Neutrophil (primary cell): ENCODE data around the gene UFSP1.

ENCODE experiments used
- H3K27ac ChIP-seq: fragments of 200-600 bp; sonication (generic); 2 replicates; pipeline ENCODE4 v1.5.1; 2016; ENCODE audit warnings: mild to moderate bottlenecking, moderate library complexity
- H3K27me3 ChIP-seq: fragments of 200-600 bp; sonication (generic); 2 replicates; pipeline ENCODE4 v1.6.0; 2016; ENCODE audit warnings: mild to moderate bottlenecking
- H3K36me3 ChIP-seq: fragments of 200-600 bp; sonication (generic); 2 replicates; pipeline ENCODE4 v1.5.1; 2017
- H3K4me1 ChIP-seq, 2 experiments: fragments of 200-600 bp in 1 of 2; sonication (generic) in 1 of 2; 1 replicate in 1 of 2; 2 replicates in 1 of 2; pipeline versions ENCODE4 v1.5.1 to v1.6.1; 2013 to 2016; ENCODE audit warnings: low read depth in 1 of 2, low read length in 1 of 2, mild to moderate bottlenecking in 1 of 2, moderate library complexity in 1 of 2; ENCODE audit not compliant: control insufficient read depth in 1 of 2, insufficient read depth in 1 of 2
- H3K4me3 ChIP-seq, 2 experiments: fragments of 200-600 bp in 1 of 2; sonication (generic) in 1 of 2; 1 replicate in 1 of 2; 2 replicates in 1 of 2; pipeline ENCODE4 v1.5.1; 2013 to 2016; ENCODE audit warnings: low read depth in 1 of 2, low read length in 1 of 2, mild to moderate bottlenecking in 1 of 2, moderate library complexity in 1 of 2
- H3K9me3 ChIP-seq: fragments of 200-600 bp; sonication (generic); 2 replicates; pipeline ENCODE4 v1.5.1; 2016
- TF ChIP-seq, protein P1 (sequence below): fragments of 200-600 bp; sonication (generic); IDR thresholded peaks from 2 replicates; pipeline ENCODE4 v1.5.1; 2016; ENCODE audit warnings: antibody characterized with exemption

Gene UFSP1

DNA sequence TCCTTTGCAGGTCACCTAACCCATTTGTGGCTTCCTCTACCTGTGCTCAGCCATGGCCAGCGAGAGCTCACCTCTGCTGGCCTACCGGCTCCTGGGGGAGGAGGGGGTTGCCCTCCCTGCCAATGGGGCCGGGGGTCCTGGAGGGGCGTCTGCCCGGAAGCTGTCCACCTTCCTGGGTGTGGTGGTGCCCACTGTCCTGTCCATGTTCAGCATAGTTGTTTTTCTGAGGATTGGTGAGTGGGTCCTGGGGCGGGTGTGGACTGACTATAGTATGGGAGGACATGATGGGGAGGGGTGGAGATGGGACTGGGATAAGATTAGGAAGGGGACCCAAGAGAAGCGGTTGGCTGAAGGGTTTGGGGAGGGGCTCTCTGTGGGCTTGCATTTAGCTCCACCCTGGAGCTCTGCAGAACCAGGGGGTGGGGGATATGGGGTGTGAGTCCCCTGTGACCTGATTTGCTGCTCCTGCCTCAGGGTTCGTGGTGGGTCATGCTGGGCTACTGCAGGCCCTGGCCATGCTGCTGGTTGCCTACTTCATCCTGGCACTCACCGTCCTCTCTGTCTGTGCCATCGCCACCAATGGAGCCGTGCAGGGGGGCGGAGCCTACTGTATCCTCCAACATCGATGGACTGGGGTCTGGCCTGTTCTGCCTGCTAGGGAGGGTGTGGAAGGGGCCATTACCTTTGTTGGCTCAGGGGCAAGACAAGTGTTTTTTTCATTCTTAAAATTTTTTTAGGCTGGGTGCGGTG lies 35.2 kb downstream of the UFSP1 start:
- H3K36me3 ChIP-seq = peaks cover 55% of the 10 kb centered on the region
- TF ChIP-seq, protein P1, sequence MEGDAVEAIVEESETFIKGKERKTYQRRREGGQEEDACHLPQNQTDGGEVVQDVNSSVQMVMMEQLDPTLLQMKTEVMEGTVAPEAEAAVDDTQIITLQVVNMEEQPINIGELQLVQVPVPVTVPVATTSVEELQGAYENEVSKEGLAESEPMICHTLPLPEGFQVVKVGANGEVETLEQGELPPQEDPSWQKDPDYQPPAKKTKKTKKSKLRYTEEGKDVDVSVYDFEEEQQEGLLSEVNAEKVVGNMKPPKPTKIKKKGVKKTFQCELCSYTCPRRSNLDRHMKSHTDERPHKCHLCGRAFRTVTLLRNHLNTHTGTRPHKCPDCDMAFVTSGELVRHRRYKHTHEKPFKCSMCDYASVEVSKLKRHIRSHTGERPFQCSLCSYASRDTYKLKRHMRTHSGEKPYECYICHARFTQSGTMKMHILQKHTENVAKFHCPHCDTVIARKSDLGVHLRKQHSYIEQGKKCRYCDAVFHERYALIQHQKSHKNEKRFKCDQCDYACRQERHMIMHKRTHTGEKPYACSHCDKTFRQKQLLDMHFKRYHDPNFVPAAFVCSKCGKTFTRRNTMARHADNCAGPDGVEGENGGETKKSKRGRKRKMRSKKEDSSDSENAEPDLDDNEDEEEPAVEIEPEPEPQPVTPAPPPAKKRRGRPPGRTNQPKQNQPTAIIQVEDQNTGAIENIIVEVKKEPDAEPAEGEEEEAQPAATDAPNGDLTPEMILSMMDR = no peak
- peaks cover 19 to 28% of the 10 kb centered on the region in 2 experiments for H3K4me1 ChIP-seq
- peak overlapping the region; percentile 98 to 99 for H3K4me3 ChIP-seq
- peak overlapping the region; percentile 93 for H3K27ac ChIP-seq
- H3K27me3 ChIP-seq = peaks cover 4% of the 10 kb centered on the region
- no peaks in the 10 kb centered on the region for H3K9me3 ChIP-seq

DNA sequence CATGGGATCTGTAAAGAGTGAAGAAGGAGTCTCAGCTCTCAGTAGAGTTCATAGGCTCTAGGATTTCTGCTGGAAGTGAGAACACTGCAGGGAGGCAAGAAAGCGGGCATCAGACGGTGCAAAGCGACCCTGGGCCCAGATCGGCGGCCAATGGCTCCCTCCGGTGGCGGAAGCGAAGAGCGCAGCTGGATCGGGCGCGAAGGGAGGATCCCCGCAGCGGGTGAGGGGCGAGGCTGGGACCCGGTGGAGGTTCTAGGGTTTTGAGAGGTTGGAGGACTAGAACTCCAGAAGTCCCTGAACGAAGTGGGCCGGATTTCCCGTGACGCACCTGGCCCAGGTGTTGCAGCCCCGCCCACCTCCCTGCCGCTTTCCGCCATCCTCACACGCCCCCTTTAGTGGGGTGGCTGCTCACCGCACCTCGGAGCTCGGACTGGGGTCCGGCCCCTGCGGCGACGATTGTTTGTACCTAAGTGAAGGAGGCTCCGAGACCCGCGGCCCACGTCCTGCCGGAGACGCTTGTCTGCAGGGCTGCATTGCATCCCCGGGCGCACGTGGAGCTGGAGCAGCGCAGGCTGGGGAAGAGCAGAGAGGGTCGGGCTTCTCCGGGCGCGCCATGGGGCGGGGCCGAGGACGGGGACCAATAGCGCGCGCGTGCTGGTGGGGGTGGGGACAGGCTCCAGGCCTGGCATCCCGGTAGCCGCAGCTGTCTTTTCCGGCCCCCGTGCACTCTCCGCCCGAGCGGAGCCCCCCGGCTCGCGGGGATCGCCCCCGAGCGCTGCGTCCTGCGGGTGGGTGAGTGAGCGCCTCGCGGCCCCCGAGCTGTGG lies 37.3 kb downstream of the UFSP1 start, which contains the start of gene SLC12A9:
TSS of gene SLC12A9 (plus strand) at position 666 of the 825 bp plus-strand sequence. CDS start 1,485 bp downstream, outside the sequence.
- TF ChIP-seq, protein P1 = peak; percentile 83
- H3K4me1 ChIP-seq = peaks cover 19 to 28% of the 10 kb centered on the region in 2 experiments
- H3K9me3 ChIP-seq = no peaks in the 10 kb centered on the region
- H3K27me3 ChIP-seq = peaks cover 4% of the 10 kb centered on the region
- H3K36me3 ChIP-seq = peaks cover 34% of the 10 kb centered on the region
- H3K27ac ChIP-seq = peak within 1 kb of the TSS; percentile 93
- peak within 1 kb of the TSS; percentile 98 to 99 for H3K4me3 ChIP-seq

DNA sequence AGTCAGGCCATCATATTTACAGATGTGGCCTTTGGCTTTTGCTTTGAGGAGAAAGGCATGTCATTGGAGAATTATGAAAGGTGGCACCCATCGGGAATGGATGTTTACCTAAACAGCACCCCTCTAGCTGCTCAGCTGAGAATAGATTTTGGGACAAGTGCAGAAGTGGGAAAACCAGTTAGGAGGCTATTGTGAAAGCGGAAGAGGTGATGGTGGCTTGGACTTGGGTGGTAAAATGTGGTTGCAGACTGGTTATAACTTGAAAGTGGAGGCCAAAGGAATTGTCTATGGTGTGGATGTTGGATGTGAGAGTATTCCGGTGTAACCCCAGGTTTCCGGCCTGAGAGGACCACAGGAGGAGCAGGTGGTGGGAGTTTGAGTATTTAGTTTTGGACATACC lies 42.2 kb downstream of the UFSP1 start:
- Histone ChIP-seq H3K36me3 (no peaks in the 10 kb centered on the region), H3K9me3 (no peaks in the 10 kb centered on the region), H3K27me3 (peaks cover 4% of the 10 kb centered on the region), H3K4me3 (no peak overlapping the region), H3K27ac (no peak overlapping the region), H3K4me1 (peaks cover 7 to 8% of the 10 kb centered on the region in 2 experiments)
- TF ChIP-seq, protein P1 = no peak

DNA sequence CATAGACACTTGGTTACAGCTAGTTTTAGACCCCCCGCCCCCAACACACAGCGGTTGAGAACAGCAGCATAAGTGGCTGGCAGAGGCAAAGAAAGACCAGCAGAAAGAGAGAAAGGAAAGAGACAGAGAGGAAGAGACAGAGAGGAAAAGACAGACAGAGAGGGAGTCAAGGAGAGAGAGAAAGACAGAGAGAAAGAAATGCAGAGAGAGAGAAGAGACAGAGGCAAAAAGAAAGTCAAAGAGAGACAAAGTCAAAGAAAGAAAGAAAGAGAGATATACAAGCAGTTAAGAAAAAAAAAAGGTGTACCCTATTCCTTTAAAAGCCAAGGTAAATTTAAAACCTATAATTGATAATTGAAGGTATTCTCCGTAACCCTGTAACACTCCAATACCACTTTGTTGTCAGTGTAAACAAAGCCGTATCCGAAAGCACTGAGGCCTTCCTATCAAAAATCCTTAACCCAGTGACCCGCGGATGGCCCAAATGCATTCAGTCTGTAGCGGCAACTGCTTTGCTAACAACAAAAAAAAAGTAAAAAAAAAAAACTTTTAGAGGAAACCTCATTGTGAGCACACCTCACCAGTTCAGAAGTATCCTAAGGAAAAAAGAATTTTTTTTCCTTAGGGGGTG lies 48.9 kb downstream of the UFSP1 start:
- Histone ChIP-seq H3K36me3 (no peaks in the 10 kb centered on the region), H3K4me1 (peaks cover 9 to 10% of the 10 kb centered on the region in 2 experiments), H3K27ac (no peak overlapping the region), H3K9me3 (no peaks in the 10 kb centered on the region), H3K4me3 (no peak overlapping the region), H3K27me3 (no peaks in the 10 kb centered on the region)
- TF ChIP-seq, protein P1 = no peak

DNA sequence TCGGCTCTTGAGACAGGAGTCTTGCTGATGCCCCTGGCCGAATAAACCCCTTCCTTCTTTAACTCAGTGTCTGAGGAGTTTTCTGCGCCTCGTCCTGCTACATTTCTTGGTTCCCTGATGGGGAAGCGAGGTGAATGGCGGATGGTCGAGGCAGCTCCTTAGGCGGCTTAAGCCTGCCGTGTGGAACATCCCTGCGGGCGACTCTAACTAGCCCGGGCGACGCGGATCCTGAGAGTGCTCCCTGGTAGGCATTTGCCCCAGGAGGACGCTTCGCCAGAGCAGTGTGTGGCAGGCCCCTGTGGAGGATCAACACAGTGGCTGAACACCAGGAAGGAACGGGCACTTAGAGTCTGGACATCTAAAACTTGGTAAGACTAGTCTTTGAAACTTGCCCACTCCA lies 50.2 kb downstream of the UFSP1 start:
- peaks cover 3% of the 10 kb centered on the region for H3K27me3 ChIP-seq
- no peak overlapping the region for H3K4me3 ChIP-seq
- peaks cover 9 to 10% of the 10 kb centered on the region in 2 experiments for H3K4me1 ChIP-seq
- no peaks in the 10 kb centered on the region for H3K36me3 ChIP-seq
- H3K9me3 ChIP-seq = no peaks in the 10 kb centered on the region
- no peak overlapping the region for H3K27ac ChIP-seq
- TF ChIP-seq, protein P1 = no peak
